NCI-H510A treated with DMSO at 0.1 percent for 48 hours (cell line): Measurements from ENCODE around the gene GOLGA6L4.
"Not testable (repeated sequence)": the region's sequence is repeated elsewhere in the genome, so short reads cannot be mapped to it uniquely, and the experiment has no call there.

Source experiments
- DNase-seq: peaks from one replicate; lab custom pipeline; 2025; lab: John Stamatoyannopoulos, UW

Gene GOLGA6L4

GRCh38 chr15:84235573-84235972 is at the start of gene GOLGA6L4:
Gene GOLGA6L4, plus strand, starts transcription at chr15:84235773. Its CDS starts 62 bp downstream, at chr15:84235835.
- not testable (repeated sequence) for DNase-seq

GRCh38 chr15:84192982-84193381 is 42.6 kb upstream of the GOLGA6L4 start:
- not testable (repeated sequence) for DNase-seq

- DNase-seq, result not testable (repeated sequence)
Measured at GRCh38 chr15:84195603-84196002, 40.0 kb upstream of the GOLGA6L4 start.

GRCh38 chr15:84196530-84197188 is 38.9 kb upstream of the GOLGA6L4 start:
- not testable (repeated sequence) for DNase-seq

GRCh38 chr15:84199865-84200264 is 35.7 kb upstream of the GOLGA6L4 start:
- not testable (repeated sequence) for DNase-seq

GRCh38 chr15:84246441-84246840 is 10.9 kb downstream of the GOLGA6L4 start:
- DNase-seq, result not testable (repeated sequence)
